Heart left ventricle (tissue), 16 donors: ENCODE data around the gene WNT3A. TPM values are rescaled to one million over a fixed set of nuclear protein-coding genes. Genes with fewer than 3 reads are reported as not detected.

ENCODE experiments used
- ATAC-seq, 4 donors: fragments of 200-7000 bp; cut with Tn5 transposase; one replicate each; pipeline ENCODE4 v1.9.1; 2020 to 2022; ENCODE audit warnings: moderate library complexity in 4 of 4, mild to moderate bottlenecking in 3 of 4, moderate number of reproducible peaks in 1 of 4
- DNase-seq, 5 donors: peaks; one replicate each; pipeline ENCODE4 v3.0.0-alpha.2; 2020
- H3K27ac ChIP-seq, 12 donors: fragments of 200-600 bp; sonication (generic) in 4 of 12; one replicate each; pipeline versions ENCODE4 v1.5.0 to v1.8.0; 2016 to 2022; ENCODE audit warnings: mild to moderate bottlenecking in 2 of 12
- H3K27me3 ChIP-seq, 9 donors: fragments of 200-600 bp; sonication (generic) in 2 of 9; one replicate each; pipeline versions ENCODE4 v1.5.1 to v1.8.0; 2016 to 2022; ENCODE audit warnings: mild to moderate bottlenecking in 3 of 9
- H3K36me3 ChIP-seq, 9 donors: fragments of 200-600 bp; sonication (generic) in 2 of 9; one replicate each; pipeline versions ENCODE4 v1.5.0 to v1.8.0; 2018 to 2022; ENCODE audit warnings: mild to moderate bottlenecking in 2 of 9
- H3K4me1 ChIP-seq, 12 donors: fragments of 200-600 bp; sonication (generic) in 4 of 12; one replicate each; pipeline versions ENCODE4 v1.5.0 to v1.8.0; 2016 to 2022; ENCODE audit warnings: mild to moderate bottlenecking in 3 of 12
- H3K4me3 ChIP-seq, 12 donors: fragments of 200-600 bp; sonication (generic) in 4 of 12; one replicate each; pipeline versions ENCODE4 v1.5.0 to v1.8.0; 2017 to 2022; ENCODE audit warnings: mild to moderate bottlenecking in 9 of 12, moderate library complexity in 4 of 12
- H3K9me3 ChIP-seq, 12 donors: fragments of 200-600 bp; sonication (generic) in 4 of 12; one replicate each; pipeline versions ENCODE4 v1.5.0 to v1.8.0; 2016 to 2022; ENCODE audit warnings: mild to moderate bottlenecking in 1 of 12
- CTCF ChIP-seq, 12 donors: fragments of 200-600 bp; sonication (generic) in 4 of 12; IDR thresholded peaks; one replicate each; pipeline versions ENCODE4 v1.5.0 to v1.8.0; 2018 to 2022; ENCODE audit warnings: antibody characterized with exemption in 12 of 12, mild to moderate bottlenecking in 5 of 12
- POLR2A ChIP-seq, 2 donors: fragments of 450-650 bp; IDR thresholded peaks; one replicate each; pipeline ENCODE4 v1.6.1; 2017; ENCODE audit warnings: antibody characterized with exemption in 2 of 2, mild to moderate bottlenecking in 2 of 2, moderate library complexity in 2 of 2
- WGBS, 4 donors: extraction: QIAGEN DNeasy Blood & Tissue Kit in 2 of 4; methylation state at CpG; one replicate each; pipeline versions ENCODE4 v1.1.5 to v1.1.7; 2013 to 2018; 5-methylcytosine and 5-hydroxymethylcytosine counted together
- intact Hi-C, 10 donors: fragments of 100-400 bp; cut with DNase I; formaldehyde crosslinking; loops; one replicate each; pipeline versions ENCODE4 v1.11.1 to v1.14.2; 2022
- polyA plus RNA-seq, 2 donors: library from polyadenylated mRNA; stranded (reverse); fragments of 200-250 nt; gene quantifications; one replicate each; pipeline ENCODE4 v1.2.3, GENCODE V29; 2013
- total RNA-seq, 9 donors: library from RNA; depleted of rRNA in 2 of 9; stranded (reverse); fragments of >200 nt in 2 of 9; fragmentation: NEBNext Ultra II Directional in 3 of 9; extraction: Animal tissue kit (Norgen Biotek cat#: 25700) in 3 of 9; gene quantifications; one replicate each; pipeline versions ENCODE4 v1.1.0 to v1.2.4, GENCODE V29; 2016 to 2023
- donor health status: ischemic (EF 13 %, LVEDD 7.1; RV severe dilation, severe dysfunction).
- donor health status: healthy with polysubstance abuse.
- donor health status: DM: no; HTN: yes; CAD: no.
- donor health status: DM: no; HTN: no; CAD: no.
- donor health status: ischemic (EF 25% LVEDD 6.9; RV normal size, moderate dysfunction).
- donor health status: ischemic (EF 25% LVEDD 5.7; RV mildly dilated, moderate dysfunction).
- donor health status: healthy.
- donor health status: DM: yes; HTN: yes; CAD: no.
- donor health status: ischemic (EF 35%, LVEDD 5.7; RV mildly dilated, moderate dysfunction).
- donor health status: nonischemic (EF 11% LVEDD 7.7; RV severe dilation, severe dysfunction).
- donor health status: DM: yes; HTN: yes; CAD: no.
- donor health status: PGD.
- donor health status: ischemic (EF 29% LVEDD 5.4; RV normal size, mild dysfunction).
- donor health status: nonischemic (EF 23%, LVEDD 6.1; RV moderate dilation, normal function).

Gene WNT3A
- total and polyA plus RNA-seq, 11 donors = not detected

- peak in 3 of 5 donors; percentile 19 to 54 (median 29) for DNase-seq
- Histone ChIP-seq H3K27me3 (peaks cover 0 to 7% (median 0%) of the 10 kb centered on the region in 9 donors), H3K9me3 (no peaks in the 10 kb centered on the region), H3K36me3 (no peaks in the 10 kb centered on the region), H3K27ac (no peak overlapping the region), H3K4me3 (no peak overlapping the region), H3K4me1 (peaks cover 0 to 4% (median 0%) of the 10 kb centered on the region in 12 donors)
- TF ChIP-seq CTCF (IDR thresholded peaks at IDR 0.05) = no peak
- TF ChIP-seq POLR2A (IDR thresholded peaks at IDR 0.05) = no peak
- intact Hi-C loops = loop anchor here in 3 of 10 donors (5.0 to 10.0 kb wide), 3 partner anchors 73 to 330 kb away; no protein-coding TSS in a partner anchor
- peak in 1 of 4 donors; percentile 13 for ATAC-seq
- WGBS, 4 donors = 43 to 54% (median 51%) methylated on average over 13 to 18 of the region's 18 CpGs
These were observed 68.3 kb downstream of the WNT3A start for GRCh38 chr1:228074954-228075730.

GRCh38 chr1:228075801-228076271, 69.0 kb downstream of the WNT3A start:
- H3K27ac ChIP-seq = no peak overlapping the region
- TF ChIP-seq POLR2A (IDR thresholded peaks at IDR 0.05) = no peak
- TF ChIP-seq CTCF (IDR thresholded peaks at IDR 0.05) = no peak
- intact Hi-C loops = loop anchor here in 3 of 10 donors (5.0 to 10.0 kb wide), 3 partner anchors 74 to 331 kb away; no protein-coding TSS in a partner anchor
- no peak overlapping the region for H3K4me3 ChIP-seq
- H3K4me1 ChIP-seq = peaks cover 0 to 5% (median 0%) of the 10 kb centered on the region in 12 donors
- no peaks in the 10 kb centered on the region for H3K9me3 ChIP-seq
- ATAC-seq = no peak
- peak in 2 of 5 donors; percentile 12 to 46 for DNase-seq
- peaks cover 0 to 7% (median 0%) of the 10 kb centered on the region in 9 donors for H3K27me3 ChIP-seq
- 83 to 88% (median 86%) methylated on average over 9 of the region's 9 CpGs for WGBS, 4 donors
- no peaks in the 10 kb centered on the region for H3K36me3 ChIP-seq

GRCh38 chr1:228076796-228077430, 70.1 kb downstream of the WNT3A start:
- Histone ChIP-seq H3K4me1 (peaks cover 0 to 16% (median 10%) of the 10 kb centered on the region in 12 donors), H3K9me3 (no peaks in the 10 kb centered on the region), H3K36me3 (no peaks in the 10 kb centered on the region), H3K27me3 (peaks cover 0 to 7% (median 0%) of the 10 kb centered on the region in 9 donors), H3K4me3 (no peak overlapping the region), H3K27ac (no peak overlapping the region)
- WGBS, 4 donors = 74 to 78% (median 75%) methylated on average over 9 of the region's 9 CpGs
- DNase-seq (peak in 1 of 5 donors; percentile 10), ATAC-seq (no peak)
- TF ChIP-seq CTCF (IDR thresholded peaks at IDR 0.05) (no peak), POLR2A (IDR thresholded peaks at IDR 0.05) (no peak)
- intact Hi-C loops = loop anchor here in 3 of 10 donors (5.0 to 10.0 kb wide), 3 partner anchors 75 to 332 kb away; no protein-coding TSS in a partner anchor
